IMR-90 (cell line): Measurements from ENCODE around the gene C7orf33. TPM values are rescaled to one million over a fixed set of nuclear protein-coding genes. Genes with fewer than 3 reads are reported as not detected.
A peak's percentile ranks its signal among the peaks of the same experiment; 100 is the strongest.

Experiments
- ATAC-seq: fragments of 200-7000 bp; cut with Tn5 transposase; 2 replicates; pipeline ENCODE4 v1.9.1; 2020; ENCODE audit warnings: low read depth, mild to moderate bottlenecking, moderate library complexity
- BruUV-seq: library from RNA; stranded (reverse); fragments of 400-500 nt; replicated peaks from 2 replicates; lab custom pipeline; 2021; lab: Mats Ljungman, UMichigan
- CTCF ChIA-PET: fragments of 300-600 bp; formaldehyde crosslinking; extraction: SDS; loops from one replicate; lab custom pipeline; 2021; ENCODE audit warnings: antibody characterized with exemption; lab: Yijun Ruan, JAX
- POLR2A ChIA-PET: fragments of 300-600 bp; sonication (Branson Sonifier 250); formaldehyde crosslinking; loops from one replicate; lab custom pipeline; 2022; ENCODE audit warnings: antibody characterized with exemption; ENCODE audit not compliant: unreplicated experiment; lab: Charles Lee
- DNase-seq: peaks from one replicate; pipeline ENCODE4 v3.0.0; 2013
- H2AFZ ChIP-seq: replicated peaks from 2 replicates; pipeline ENCODE3; 2013; ENCODE audit warnings: low read length, mild to moderate bottlenecking; ENCODE audit not compliant: poor library complexity
- H2AK5ac ChIP-seq: 2 replicates; pipeline ENCODE4 v1.6.1; 2013; ENCODE audit warnings: low read depth, low read length, inconsistent platforms
- H2AK9ac ChIP-seq: replicated peaks from 2 replicates; pipeline ENCODE3; 2013; ENCODE audit warnings: mild to moderate bottlenecking, low read depth, low read length, moderate library complexity; ENCODE audit not compliant: poor library complexity
- H2BK120ac ChIP-seq: 2 replicates; pipeline ENCODE4 v1.6.1; 2013; ENCODE audit warnings: low read depth, low read length, inconsistent platforms
- H2BK15ac ChIP-seq: 3 replicates; pipeline ENCODE4 v1.6.1; 2013; ENCODE audit warnings: low read depth, low read length, inconsistent platforms
- H2BK20ac ChIP-seq: 2 replicates; pipeline ENCODE4 v1.6.1; 2013; ENCODE audit warnings: low read depth, mild to moderate bottlenecking, inconsistent platforms, low read length, moderate library complexity
- H2BK5ac ChIP-seq: 2 replicates; pipeline ENCODE4 v1.6.1; 2013; ENCODE audit warnings: mild to moderate bottlenecking, low read depth, low read length, inconsistent platforms; ENCODE audit not compliant: poor library complexity, severe bottlenecking
- H3K14ac ChIP-seq: replicated peaks from 2 replicates; pipeline ENCODE4 v1.6.1; 2013; ENCODE audit warnings: low read depth, low read length, inconsistent platforms
- H3K18ac ChIP-seq: 2 replicates; pipeline ENCODE4 v1.6.1; 2013; ENCODE audit warnings: low read depth, low read length, control low read depth
- H3K23ac ChIP-seq: 2 replicates; pipeline ENCODE4 v1.6.1; 2013; ENCODE audit warnings: low read depth, low read length, inconsistent platforms
- H3K27ac ChIP-seq: 2 replicates; pipeline ENCODE4 v1.5.1; 2013; ENCODE audit warnings: mild to moderate bottlenecking, control low read depth, low read length; ENCODE audit not compliant: insufficient read depth
- H3K27me3 ChIP-seq: 2 replicates; pipeline ENCODE4 v1.6.1; 2013; ENCODE audit warnings: low read length; ENCODE audit not compliant: control insufficient read depth, insufficient read depth
- H3K36me3 ChIP-seq: 2 replicates; pipeline ENCODE4 v1.6.1; 2013; ENCODE audit warnings: low read length, mixed read lengths; ENCODE audit not compliant: control insufficient read depth, insufficient read depth
- H3K4ac ChIP-seq: 2 replicates; pipeline ENCODE4 v1.6.1; 2013; ENCODE audit warnings: low read depth, low read length, inconsistent platforms
- H3K4me1 ChIP-seq: 2 replicates; pipeline ENCODE4 v1.6.1; 2013; ENCODE audit warnings: low read length, mixed read lengths; ENCODE audit not compliant: control insufficient read depth, insufficient read depth
- H3K4me2 ChIP-seq: 2 replicates; pipeline ENCODE4 v1.6.1; 2013; ENCODE audit warnings: low read depth, mild to moderate bottlenecking, control low read depth, low read length, moderate library complexity
- H3K4me3 ChIP-seq: 2 replicates; pipeline ENCODE4 v1.5.1; 2013; ENCODE audit warnings: low read depth, mild to moderate bottlenecking, control low read depth, low read length, moderate library complexity; ENCODE audit not compliant: insufficient read depth
- H3K56ac ChIP-seq: 2 replicates; pipeline ENCODE4 v1.6.1; 2013; ENCODE audit warnings: low read length, inconsistent platforms; ENCODE audit not compliant: insufficient read depth; ENCODE audit errors: extremely low read depth
- H3K79me1 ChIP-seq, 2 experiments: 2 replicates each; pipeline ENCODE4 v1.6.1; 2013; ENCODE audit warnings: low read length in 2 of 2, inconsistent platforms in 1 of 2, low read depth in 1 of 2
- H3K9ac ChIP-seq: 2 replicates; pipeline ENCODE4 v1.6.1; 2013; ENCODE audit warnings: low read depth, low read length, control low read depth
- H3K9me1 ChIP-seq: 2 replicates; pipeline ENCODE4 v1.6.1; 2013; ENCODE audit warnings: low read length, inconsistent platforms; ENCODE audit not compliant: insufficient read depth
- H3K9me3 ChIP-seq: 2 replicates; pipeline ENCODE4 v1.6.1; 2013; ENCODE audit warnings: low read length; ENCODE audit not compliant: control insufficient read depth, insufficient read depth
- H4K20me1 ChIP-seq: 2 replicates; pipeline ENCODE4 v1.6.1; 2013; ENCODE audit warnings: low read length, inconsistent platforms; ENCODE audit not compliant: insufficient read depth
- H4K5ac ChIP-seq: 2 replicates; pipeline ENCODE4 v1.6.1; 2013; ENCODE audit warnings: mild to moderate bottlenecking, low read depth, low read length, control low read depth
- H4K8ac ChIP-seq, 2 experiments: 2 replicates each; pipeline ENCODE4 v1.6.1; 2013; ENCODE audit warnings: low read depth in 2 of 2, low read length in 2 of 2, control low read depth in 1 of 2, inconsistent platforms in 1 of 2
- H4K91ac ChIP-seq: 2 replicates; pipeline ENCODE4 v1.6.1; 2013; ENCODE audit warnings: low read depth, low read length, inconsistent platforms; ENCODE audit not compliant: insufficient read depth
- BHLHE40 ChIP-seq: fragments of 150-350 bp; IDR thresholded peaks from 2 replicates; pipeline ENCODE4 v1.6.1; 2016; ENCODE audit warnings: mild to moderate bottlenecking, low read depth, low read length
- MAFK ChIP-seq: IDR thresholded peaks from 2 replicates; pipeline ENCODE4 v1.6.1; 2012; ENCODE audit warnings: low read depth, low read length, improper control_type of control experiment
- MAZ ChIP-seq: IDR thresholded peaks from 2 replicates; pipeline ENCODE4 v1.6.1; 2012; ENCODE audit warnings: low read depth, mild to moderate bottlenecking, low read length, improper control_type of control experiment, moderate library complexity, borderline replicate concordance
- MXI1 ChIP-seq: IDR thresholded peaks from 2 replicates; pipeline ENCODE4 v1.6.1; 2012; ENCODE audit warnings: low read depth, mild to moderate bottlenecking, low read length, moderate library complexity, borderline replicate concordance
- RAD21 ChIP-seq: IDR thresholded peaks from 2 replicates; pipeline ENCODE4 v1.6.1; 2012; ENCODE audit warnings: low read length, improper control_type of control experiment
- USF2 ChIP-seq: fragments of 150-350 bp; IDR thresholded peaks from 2 replicates; pipeline ENCODE4 v1.6.1; 2017; ENCODE audit warnings: mild to moderate bottlenecking, antibody characterized with exemption, low read length, low read depth
- WGBS, 2 experiments: methylation state at CpG; one replicate each; pipeline versions ENCODE4 v1.1.5 to v1.1.7; 2013; ENCODE audit warnings: missing lambda C conversion rate in 2 of 2; ENCODE audit not compliant: insufficient read length in 1 of 2; ENCODE audit errors: extremely low coverage in 2 of 2; 5-methylcytosine and 5-hydroxymethylcytosine counted together
- dilution Hi-C: fragments of 300-500 bp; cut with HindIII; formaldehyde crosslinking; loops from one replicate; pipeline ENCODE4 v1.14.3; 2018; ENCODE audit warnings: low sequenced_read_pairs; ENCODE audit not compliant: unreplicated experiment
- in situ Hi-C: fragments of 300-500 bp; cut with MboI; formaldehyde crosslinking; loops from 3 replicates; pipeline ENCODE4 v1.14.3; 2019; ENCODE audit warnings: low sequenced_read_pairs, inconsistent platforms, mixed read lengths
- intact Hi-C: fragments of 100-400 bp; cut with micrococcal nuclease; formaldehyde crosslinking; loops from 2 replicates; pipeline ENCODE4 v1.10.0; 2022
- polyA plus RNA-seq, 3 experiments: library from polyadenylated mRNA; depleted of rRNA; stranded (reverse); fragments of >200 nt; gene quantifications; 2 replicates each; pipeline ENCODE4 v1.2.3, GENCODE V29; 2012; ENCODE audit warnings: low replicate concordance in 1 of 3
- total RNA-seq: library from RNA; depleted of rRNA; stranded (reverse); fragments of >200 nt; gene quantifications from 2 replicates; pipeline ENCODE4 v1.2.3, GENCODE V29; 2012

The C7orf33 gene
- total and polyA plus RNA-seq, 2 of the 4 experiments (the other 2 are of a cell fraction), result not detected

GRCh38 chr7:148662646-148663045, 72.1 kb downstream of the C7orf33 start:
- WGBS, 2 experiments, result 40% methylated on average over 1 of the region's 3 CpGs; no CpG with 5 or more reads in 1 of the 2 experiments
- no peaks in the 10 kb centered on the region; the same call in 1 of the 2 replicates for H4K20me1 ChIP-seq
- peak overlapping the region; percentile 43 for H2AFZ ChIP-seq
- H2AK5ac ChIP-seq, result no peak overlapping the region
- ChIA-PET CTCF (interaction anchor here (1.1 kb wide), 1 partner anchor 9 kb away, joined by 3 read pairs; no protein-coding TSS in a partner anchor), POLR2A (no interaction called here)
- intact Hi-C loops (no loop called here), in situ Hi-C loops (no loop called here), dilution Hi-C loops (no loop called here)
- no peak overlapping the region for H3K4me2 ChIP-seq
- no peaks in the 10 kb centered on the region; the same call in 1 of the 2 replicates for H3K4me1 ChIP-seq
- no peak overlapping the region for H2BK15ac ChIP-seq
- no peak overlapping the region for H3K14ac ChIP-seq
- H3K4ac ChIP-seq, result no peak overlapping the region
- H2BK120ac ChIP-seq, result no peak overlapping the region
- H2BK5ac ChIP-seq, result no peak overlapping the region
- H3K18ac ChIP-seq, result no peak overlapping the region
- BruUV-seq, result no TSS peak
- no peak overlapping the region for H2BK20ac ChIP-seq
- no peak overlapping the region for H4K8ac ChIP-seq
- H3K9me3 ChIP-seq, result no peaks in the 10 kb centered on the region
- DNase-seq (no peak), ATAC-seq (no peak)
- H2AK9ac ChIP-seq, result no peak overlapping the region
- no peaks in the 10 kb centered on the region for H3K79me1 ChIP-seq
- no peak overlapping the region for H3K4me3 ChIP-seq
- no peak overlapping the region for H3K27ac ChIP-seq
- TF ChIP-seq USF2 (no peak), BHLHE40 (no peak), RAD21 (no peak), MAZ (no peak), MAFK (no peak), MXI1 (no peak)
- H3K9ac ChIP-seq, result no peak overlapping the region
- H4K91ac ChIP-seq, result no peak overlapping the region
- no peaks in the 10 kb centered on the region for H3K27me3 ChIP-seq
- H3K9me1 ChIP-seq, result no peaks in the 10 kb centered on the region
- H3K36me3 ChIP-seq, result no peaks in the 10 kb centered on the region
- H3K56ac ChIP-seq, result no peak overlapping the region
- no peak overlapping the region for H4K5ac ChIP-seq
- no peak overlapping the region for H3K23ac ChIP-seq
